Measurements from ENCODE around the gene TMEM39A. TPM values are rescaled to one million over a fixed set of nuclear protein-coding genes. Genes with fewer than 3 reads are reported as not detected.

TMEM39A gene
- total RNA-seq, 1 experiment from 2014 or later: 46.8 TPM

DNA sequence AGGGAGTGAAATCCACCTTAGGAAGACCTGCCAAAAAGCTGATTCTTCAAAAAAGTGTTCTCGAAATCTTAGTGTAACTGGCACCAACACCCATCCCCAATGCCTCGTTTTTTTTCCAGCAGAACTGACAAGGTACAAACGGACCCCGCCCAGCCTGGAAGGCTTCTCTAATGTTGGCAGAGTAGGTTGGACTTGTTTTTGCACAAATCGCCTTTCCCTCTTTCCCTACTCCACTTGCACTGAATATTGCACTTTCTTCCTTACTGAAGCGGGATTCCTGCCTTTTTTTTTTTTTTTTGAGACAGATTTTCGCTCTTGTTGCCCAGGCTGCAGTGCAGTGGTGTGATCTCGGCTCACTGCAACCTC lies 34.4 kb upstream of the TMEM39A start:
- Histone ChIP-seq H3K36me3 (ENCODE audit: low read depth) (0 out of 2 replicates have a peak, but pooled peaks cover 4% of the 10 kb centered on the region), H3K4me1 (replicated peaks; ENCODE audit: insufficient read depth) (peaks cover 24% of the 10 kb centered on the region; the same call in 1 of the 2 replicates), H4K20me1 (ENCODE audit: insufficient read depth) (no peaks in the 10 kb centered on the region; the same call in 1 of the 2 replicates), H3K9me2 (ENCODE audit: insufficient read depth) (no peaks in the 10 kb centered on the region), H3K79me2 (ENCODE audit: low read depth) (peaks cover 30% of the 10 kb centered on the region), H3K4me3 (peak overlapping the region; percentile 98), H3K27me3 (ENCODE audit: insufficient read depth, low read depth) (no peaks in the 10 kb centered on the region), H3K27ac (peak overlapping the region; percentile 85), H3F3A (ENCODE audit: insufficient read depth, low read depth) (0 out of 2 replicates have a peak, but pooled peaks cover 2% of the 10 kb centered on the region), H3K9me3 (ENCODE audit: insufficient read depth, low read depth) (no peaks in the 10 kb centered on the region), H2AFZ (peak overlapping the region; percentile 88), H3K4me2 (peak overlapping the region; percentile 80)
- no peak for TF ChIP-seq EZH2 (IDR thresholded peaks at IDR 0.05; ENCODE audit: low read depth)
- TF ChIP-seq, protein P1, sequence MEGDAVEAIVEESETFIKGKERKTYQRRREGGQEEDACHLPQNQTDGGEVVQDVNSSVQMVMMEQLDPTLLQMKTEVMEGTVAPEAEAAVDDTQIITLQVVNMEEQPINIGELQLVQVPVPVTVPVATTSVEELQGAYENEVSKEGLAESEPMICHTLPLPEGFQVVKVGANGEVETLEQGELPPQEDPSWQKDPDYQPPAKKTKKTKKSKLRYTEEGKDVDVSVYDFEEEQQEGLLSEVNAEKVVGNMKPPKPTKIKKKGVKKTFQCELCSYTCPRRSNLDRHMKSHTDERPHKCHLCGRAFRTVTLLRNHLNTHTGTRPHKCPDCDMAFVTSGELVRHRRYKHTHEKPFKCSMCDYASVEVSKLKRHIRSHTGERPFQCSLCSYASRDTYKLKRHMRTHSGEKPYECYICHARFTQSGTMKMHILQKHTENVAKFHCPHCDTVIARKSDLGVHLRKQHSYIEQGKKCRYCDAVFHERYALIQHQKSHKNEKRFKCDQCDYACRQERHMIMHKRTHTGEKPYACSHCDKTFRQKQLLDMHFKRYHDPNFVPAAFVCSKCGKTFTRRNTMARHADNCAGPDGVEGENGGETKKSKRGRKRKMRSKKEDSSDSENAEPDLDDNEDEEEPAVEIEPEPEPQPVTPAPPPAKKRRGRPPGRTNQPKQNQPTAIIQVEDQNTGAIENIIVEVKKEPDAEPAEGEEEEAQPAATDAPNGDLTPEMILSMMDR (conservative IDR thresholded peaks at IDR 0.05): no peak
- DNase-seq: peak in 1 of 2 experiments; percentile 32
- ChIA-PET CTCF (no interaction called here), POLR2A (ENCODE audit: unreplicated experiment) (interaction anchor here (0.5 to 0.9 kb wide), 6 partner anchors 30 to 598 kb away, joined by 3 to 12 read pairs (median 8); partner anchors contain the start of gene TMEM39A)
- TSS peak; percentile 98 for BruUV-seq (replicated peaks)
- intact Hi-C loops (cut with micrococcal nuclease; ENCODE audit: unreplicated experiment): loop anchor here (1.0 to 5.0 kb wide), 3 partner anchors 35 to 256 kb away; partner anchors contain the start of genes B4GALT4, COX17 and TMEM39A

DNA sequence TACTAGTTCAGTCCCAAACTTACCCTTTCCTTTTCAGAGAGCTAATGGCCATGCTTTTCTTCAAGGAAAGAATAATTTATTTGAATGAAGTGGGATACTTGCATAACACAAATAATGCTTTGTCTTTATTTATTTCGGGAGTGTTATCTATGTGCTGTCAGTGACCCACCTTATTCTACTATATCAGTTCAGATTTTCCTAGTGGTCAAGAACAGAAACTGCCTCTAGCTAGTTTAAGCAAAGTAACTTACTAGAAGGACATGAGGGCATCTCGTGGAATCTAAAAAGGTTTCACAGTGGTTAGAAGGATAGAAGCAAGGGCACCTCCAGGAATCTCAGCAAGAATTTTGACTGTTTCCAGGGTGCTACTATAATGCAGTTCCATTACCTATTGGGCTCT lies 31.2 kb upstream of the TMEM39A start:
- BruUV-seq (replicated peaks): no TSS peak
- Histone ChIP-seq H3K4me3 (no peak overlapping the region), H3K27me3 (ENCODE audit: insufficient read depth, low read depth) (no peaks in the 10 kb centered on the region), H3K9me2 (ENCODE audit: insufficient read depth) (no peaks in the 10 kb centered on the region), H3K79me2 (ENCODE audit: low read depth) (peaks cover 12% of the 10 kb centered on the region), H3K36me3 (ENCODE audit: low read depth) (no peaks in the 10 kb centered on the region), H4K20me1 (ENCODE audit: insufficient read depth) (no peaks in the 10 kb centered on the region; the same call in 1 of the 2 replicates), H3K9me3 (ENCODE audit: insufficient read depth, low read depth) (no peaks in the 10 kb centered on the region), H3K27ac (no peak overlapping the region), H3K4me1 (replicated peaks; ENCODE audit: insufficient read depth) (peaks cover 12% of the 10 kb centered on the region; the same call in 1 of the 2 replicates), H3F3A (ENCODE audit: insufficient read depth, low read depth) (0 out of 2 replicates have a peak, but pooled peaks cover 2% of the 10 kb centered on the region), H2AFZ (no peak overlapping the region), H3K4me2 (no peak overlapping the region)
- CTCF ChIA-PET: no interaction called here
- POLR2A ChIA-PET (ENCODE audit: unreplicated experiment): no interaction called here
- DNase-seq: no peak
- intact Hi-C loops (cut with micrococcal nuclease; ENCODE audit: unreplicated experiment): no loop called here
- TF ChIP-seq EZH2 (IDR thresholded peaks at IDR 0.05; ENCODE audit: low read depth): no peak
- TF ChIP-seq, protein P1 (conservative IDR thresholded peaks at IDR 0.05): no peak

DNA sequence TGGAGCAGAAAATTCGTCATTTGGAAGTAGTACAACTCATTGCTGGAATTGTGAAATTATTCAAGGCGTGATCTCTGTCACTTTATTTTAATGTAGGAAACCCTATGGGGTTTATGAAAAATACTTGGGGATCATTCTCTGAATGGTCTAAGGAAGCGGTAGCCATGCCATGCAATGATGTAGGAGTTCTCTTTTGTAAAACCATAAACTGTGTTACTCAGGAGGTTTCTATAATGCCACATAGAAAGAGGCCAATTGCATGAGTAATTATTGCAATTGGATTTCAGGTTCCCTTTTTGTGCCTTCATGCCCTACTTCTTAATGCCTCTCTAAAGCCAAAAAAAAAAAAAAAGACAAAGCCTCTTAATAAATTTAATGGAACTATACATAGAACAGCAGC lies 29.4 kb upstream of the TMEM39A start:
- CTCF ChIA-PET: no interaction called here
- no peaks in the 10 kb centered on the region for H3K36me3 ChIP-seq (ENCODE audit: low read depth)
- TF ChIP-seq, protein P1 (conservative IDR thresholded peaks at IDR 0.05): no peak
- no peak for TF ChIP-seq EZH2 (IDR thresholded peaks at IDR 0.05; ENCODE audit: low read depth)
- no peak overlapping the region for H3K4me2 ChIP-seq
- no peaks in the 10 kb centered on the region for H3K9me3 ChIP-seq (ENCODE audit: insufficient read depth, low read depth)
- no peaks in the 10 kb centered on the region for H3K79me2 ChIP-seq (ENCODE audit: low read depth)
- no peak overlapping the region for H3K4me3 ChIP-seq
- H2AFZ ChIP-seq: no peak overlapping the region
- no peaks in the 10 kb centered on the region for H4K20me1 ChIP-seq (ENCODE audit: insufficient read depth)
- no TSS peak for BruUV-seq (replicated peaks)
- POLR2A ChIA-PET (ENCODE audit: unreplicated experiment): no interaction called here
- H3K4me1 ChIP-seq (replicated peaks; ENCODE audit: insufficient read depth): peaks cover 10% of the 10 kb centered on the region; the same call in 1 of the 2 replicates
- intact Hi-C loops (cut with micrococcal nuclease; ENCODE audit: unreplicated experiment): no loop called here
- no peaks in the 10 kb centered on the region for H3K9me2 ChIP-seq (ENCODE audit: insufficient read depth)
- no peak for DNase-seq
- no peaks in the 10 kb centered on the region for H3K27me3 ChIP-seq (ENCODE audit: insufficient read depth, low read depth)
- H3F3A ChIP-seq (ENCODE audit: insufficient read depth, low read depth): no peaks in the 10 kb centered on the region
- H3K27ac ChIP-seq: no peak overlapping the region

Data from PC-9 (cell line).